CD4-positive, alpha-beta T cell (primary cell): ENCODE data around the gene CTIF. TPM values are rescaled to one million over a fixed set of nuclear protein-coding genes. Genes with fewer than 3 reads are reported as not detected.

Source experiments
- ATAC-seq: fragments of 200-7000 bp; cut with Tn5 transposase; one replicate; pipeline ENCODE4 v1.10.0; 2022; ENCODE audit warnings: mild to moderate bottlenecking; ENCODE audit not compliant: poor library complexity
- CTCF ChIA-PET: fragments of 350-600 bp; sonication (Branson Sonifier 250); formaldehyde crosslinking; loops from one replicate; lab custom pipeline; 2021; ENCODE audit warnings: antibody characterized with exemption, inconsistent platforms; lab: Charles Lee
- POLR2A ChIA-PET: fragments of 350-600 bp; sonication (Branson Sonifier 250); formaldehyde crosslinking; loops from one replicate; lab custom pipeline; 2021; ENCODE audit warnings: antibody characterized with exemption, inconsistent platforms; lab: Charles Lee
- DNase-seq, 14 experiments: peaks; one replicate each; pipeline ENCODE4 v3.0.0-alpha.2; 2013 to 2020; ENCODE audit warnings: mixed read lengths in 2 of 14
- H3K27ac ChIP-seq, 2 donors: one replicate each; pipeline versions ENCODE4 v1.5.1 to v1.7.0; 2013; ENCODE audit warnings: low read length in 2 of 2, low read depth in 1 of 2, mild to moderate bottlenecking in 1 of 2
- H3K27me3 ChIP-seq, 2 experiments: 1 replicate in 1 of 2; 2 replicates in 1 of 2; pipeline versions ENCODE4 v1.6.1 to v1.7.0; 2013; ENCODE audit warnings: low read length in 2 of 2, control low read depth in 1 of 2, mild to moderate bottlenecking in 1 of 2, moderate library complexity in 1 of 2; ENCODE audit not compliant: insufficient read depth in 2 of 2, control insufficient read depth in 1 of 2
- H3K36me3 ChIP-seq: one replicate; pipeline ENCODE4 v1.6.1; 2013; ENCODE audit warnings: low read length, control low read depth; ENCODE audit not compliant: insufficient read depth
- H3K4me1 ChIP-seq: one replicate; pipeline ENCODE4 v1.6.1; 2013; ENCODE audit warnings: low read length, control low read depth; ENCODE audit not compliant: insufficient read depth
- H3K4me3 ChIP-seq: one replicate; pipeline ENCODE4 v1.5.1; 2013; ENCODE audit warnings: mild to moderate bottlenecking, low read length, moderate library complexity
- H3K9me3 ChIP-seq, 2 experiments: 1 replicate in 1 of 2; 2 replicates in 1 of 2; pipeline versions ENCODE4 v1.6.1 to v1.7.0; 2013; ENCODE audit warnings: low read length in 2 of 2, mild to moderate bottlenecking in 2 of 2, control low read depth in 1 of 2, moderate library complexity in 1 of 2; ENCODE audit not compliant: control insufficient read depth in 1 of 2, insufficient read depth in 1 of 2
- H3K27ac Mint-ChIP-seq: one replicate; pipeline ENCODE4 v1.8.0; 2020; ENCODE audit warnings: mixed read lengths
- H3K27me3 Mint-ChIP-seq: one replicate; pipeline ENCODE4 v1.8.0; 2021; ENCODE audit warnings: mixed read lengths
- H3K36me3 Mint-ChIP-seq: one replicate; pipeline ENCODE4 v1.8.0; 2021; ENCODE audit warnings: low read depth, mixed read lengths
- H3K4me1 Mint-ChIP-seq: one replicate; pipeline ENCODE4 v1.8.0; 2021; ENCODE audit warnings: low read depth, mixed read lengths
- H3K4me3 Mint-ChIP-seq: one replicate; pipeline ENCODE4 v1.8.0; 2020; ENCODE audit warnings: mild to moderate bottlenecking, mixed read lengths
- H3K9me3 Mint-ChIP-seq: one replicate; pipeline ENCODE4 v1.8.0; 2020; ENCODE audit warnings: mixed read lengths
- CTCF ChIP-seq: fragments of 200-600 bp; IDR thresholded peaks from one replicate; pipeline ENCODE4 v1.8.0; 2022; ENCODE audit warnings: antibody characterized with exemption, mild to moderate bottlenecking
- intact Hi-C, 2 experiments: fragments of 100-400 bp; cut with DNase I in 1 of 2; cut with micrococcal nuclease in 1 of 2; formaldehyde crosslinking; loops; one replicate each; pipeline versions ENCODE4 v1.15.1 to v1.9.0; 2023 to 2025; cut with DNase I, micrococcal nuclease
- total RNA-seq, 174 experiments: library from RNA in 2 of 174; stranded (reverse) in 2 of 174; gene quantifications; one replicate each; pipeline ENCODE4 v1.2.3 and lab custom pipeline; 2021 to 2026

Gene CTIF
- total RNA-seq, 2 experiments from 2014 or later = 1.1 to 2.9 TPM

GRCh38 chr18:48863432-48864065 lies 324.7 kb downstream of the CTIF start:
- Mint-ChIP-seq H3K9me3 (peaks cover 2% of the 10 kb centered on the region), H3K4me3 (no peak overlapping the region), H3K27ac (no peak overlapping the region), H3K36me3 (no peaks in the 10 kb centered on the region), H3K4me1 (peaks cover 7% of the 10 kb centered on the region), H3K27me3 (no peaks in the 10 kb centered on the region)
- no peak for TF ChIP-seq CTCF
- intact Hi-C loops = no loop called here
- CTCF ChIA-PET = no interaction called here
- POLR2A ChIA-PET = no interaction called here
- H3K27me3 ChIP-seq = no peaks in the 10 kb centered on the region
- DNase-seq = no peak
- H3K4me3 ChIP-seq = no peak overlapping the region
- H3K4me1 ChIP-seq = peaks cover 16% of the 10 kb centered on the region
- H3K27ac ChIP-seq = no peak overlapping the region
- ATAC-seq = no peak
- H3K9me3 ChIP-seq = peaks cover 0 to 8% of the 10 kb centered on the region in 2 experiments
- no peaks in the 10 kb centered on the region for H3K36me3 ChIP-seq

GRCh38 chr18:48864876-48865275 lies 326.0 kb downstream of the CTIF start:
- peaks cover 16% of the 10 kb centered on the region for H3K4me1 Mint-ChIP-seq
- peaks cover 2% of the 10 kb centered on the region for H3K9me3 Mint-ChIP-seq
- no peaks in the 10 kb centered on the region for H3K36me3 ChIP-seq
- intact Hi-C loops = no loop called here
- DNase-seq (no peak), ATAC-seq (no peak)
- ChIA-PET CTCF (no interaction called here), POLR2A (no interaction called here)
- no peak overlapping the region for H3K27ac ChIP-seq
- H3K27me3 Mint-ChIP-seq = no peaks in the 10 kb centered on the region
- H3K36me3 Mint-ChIP-seq = no peaks in the 10 kb centered on the region
- TF ChIP-seq CTCF = no peak
- peaks cover 29% of the 10 kb centered on the region for H3K4me1 ChIP-seq
- no peak overlapping the region for H3K27ac Mint-ChIP-seq
- H3K9me3 ChIP-seq = peaks cover 0 to 8% of the 10 kb centered on the region in 2 experiments
- H3K4me3 Mint-ChIP-seq = no peak overlapping the region
- H3K27me3 ChIP-seq = no peaks in the 10 kb centered on the region
- H3K4me3 ChIP-seq = no peak overlapping the region

GRCh38 chr18:48866028-48866733 lies 327.4 kb downstream of the CTIF start:
- no peaks in the 10 kb centered on the region for H3K27me3 Mint-ChIP-seq
- H3K4me1 ChIP-seq = peaks cover 33% of the 10 kb centered on the region
- POLR2A ChIA-PET = no interaction called here

More at GRCh38 chr18:48866028-48866733, 327.4 kb downstream of the CTIF start:
- Histone ChIP-seq H3K36me3 (no peaks in the 10 kb centered on the region), H3K27me3 (no peaks in the 10 kb centered on the region), H3K27ac (no peak overlapping the region), H3K9me3 (peaks cover 0 to 8% of the 10 kb centered on the region in 2 experiments), H3K4me3 (no peak overlapping the region)
- CTCF ChIA-PET = no interaction called here
- no peak for TF ChIP-seq CTCF
- Mint-ChIP-seq H3K9me3 (peaks cover 2% of the 10 kb centered on the region), H3K36me3 (no peaks in the 10 kb centered on the region), H3K4me3 (no peak overlapping the region), H3K27ac (no peak overlapping the region), H3K4me1 (peaks cover 16% of the 10 kb centered on the region)
- DNase-seq = no peak
- intact Hi-C loops = no loop called here
- ATAC-seq = no peak
